GM12878 (cell line): ENCODE results near the gene HDGF. TPM values are rescaled to one million over a fixed set of nuclear protein-coding genes. Genes with fewer than 3 reads are reported as not detected.

Source experiments
- ATAC-seq: fragments of 200-7000 bp; cut with Tn5 transposase; 3 replicates; pipeline ENCODE4 v1.9.1; 2020; ENCODE audit warnings: mild to moderate bottlenecking, moderate library complexity
- BruUV-seq: library from RNA; stranded (reverse); fragments of 400-500 nt; replicated peaks from 2 replicates; lab custom pipeline; 2021; lab: Mats Ljungman, UMichigan
- CTCF ChIA-PET: fragments of 300-600 bp; sonication (Branson Sonifier 250); formaldehyde crosslinking; extraction: SDS; loops from one replicate; lab custom pipeline; 2021; ENCODE audit warnings: inconsistent platforms; lab: Yijun Ruan, JAX
- POLR2A ChIA-PET: fragments of 350-600 bp; formaldehyde crosslinking; extraction: SDS; loops from one replicate; lab custom pipeline; 2021; ENCODE audit warnings: inconsistent platforms; lab: Charles Lee
- RAD21 ChIA-PET: fragments of 300-600 bp; sonication (Branson Sonifier 250); formaldehyde crosslinking; loops from one replicate; lab custom pipeline; 2023; ENCODE audit warnings: antibody characterized with exemption; ENCODE audit not compliant: unreplicated experiment; lab: Charles Lee
- SMC1A ChIA-PET: fragments of 300-600 bp; sonication (Branson Sonifier 250); formaldehyde crosslinking; loops from one replicate; lab custom pipeline; 2023; ENCODE audit not compliant: unreplicated experiment, uncharacterized antibody; lab: Charles Lee
- DNase-seq: peaks from one replicate; pipeline ENCODE4 v3.0.0-alpha.2; 2011; ENCODE audit warnings: low read depth, low spot score
- FAIRE-seq: peaks from 3 replicates; lab custom pipeline; 2011; peaks lifted over from hg19 to GRCh38; lab: Jason Lieb, UNC
- H2AFZ ChIP-seq: 2 replicates; pipeline ENCODE4 v1.6.0; 2011; ENCODE audit warnings: low read depth, low read length, control low read depth; ENCODE audit not compliant: control insufficient read depth
- H3K27ac ChIP-seq: 2 replicates; pipeline ENCODE4 v1.5.1; 2011; ENCODE audit warnings: control low read depth; ENCODE audit not compliant: control insufficient read depth, insufficient read depth
- H3K27me3 ChIP-seq, 2 experiments: replicated peaks in 1 of 2; 2 replicates each; pipeline versions ENCODE4 v1.6.0 to v1.6.1; 2011; ENCODE audit warnings: low read length in 1 of 2; ENCODE audit not compliant: control insufficient read depth in 2 of 2, insufficient read depth in 2 of 2
- H3K36me3 ChIP-seq, 2 experiments: 2 replicates each; pipeline ENCODE4 v1.5.1; 2011; ENCODE audit warnings: low read length in 1 of 2; ENCODE audit not compliant: control insufficient read depth in 2 of 2, insufficient read depth in 2 of 2
- H3K4me1 ChIP-seq: 2 replicates; pipeline ENCODE4 v1.6.1; 2011; ENCODE audit warnings: mild to moderate bottlenecking, low read length, moderate library complexity, mixed read lengths; ENCODE audit not compliant: control insufficient read depth, insufficient read depth
- H3K4me2 ChIP-seq: 2 replicates; pipeline ENCODE4 v1.6.0; 2011; ENCODE audit warnings: control low read depth; ENCODE audit not compliant: control insufficient read depth, insufficient read depth
- H3K4me3 ChIP-seq: fragments of 200-600 bp; sonication (generic); 2 replicates; pipeline ENCODE4 v1.5.1; 2016
- H3K79me2 ChIP-seq: 2 replicates; pipeline ENCODE4 v1.6.0; 2011; ENCODE audit warnings: low read length; ENCODE audit not compliant: control insufficient read depth, insufficient read depth
- H3K9ac ChIP-seq: 2 replicates; pipeline ENCODE4 v1.8.0; 2011; ENCODE audit warnings: low read length, control low read depth, mixed read lengths; ENCODE audit not compliant: control insufficient read depth, insufficient read depth
- H3K9me3 ChIP-seq: replicated peaks from 3 replicates; pipeline ENCODE4 v1.5.1; 2011; ENCODE audit warnings: mild to moderate bottlenecking, low read length; ENCODE audit not compliant: control insufficient read depth, insufficient read depth
- H4K20me1 ChIP-seq: 2 replicates; pipeline ENCODE4 v1.6.0; 2011; ENCODE audit not compliant: control insufficient read depth, insufficient read depth
- CBX3 ChIP-seq: fragments of 200-600 bp; sonication (generic); IDR thresholded peaks from 2 replicates; pipeline ENCODE4 v1.6.1; 2016; ENCODE audit warnings: low read depth, borderline replicate concordance
- CHD4 ChIP-seq: fragments of 200-600 bp; sonication (generic); IDR thresholded peaks from 2 replicates; pipeline ENCODE4 v1.6.1; 2016; ENCODE audit warnings: mild to moderate bottlenecking
- CREM ChIP-seq: IDR thresholded peaks from 2 replicates; pipeline ENCODE4 v1.6.1; 2014; ENCODE audit warnings: antibody characterized with exemption, low read depth
- DPF2 ChIP-seq: fragments of 450-650 bp; IDR thresholded peaks from 2 replicates; pipeline ENCODE4 v1.6.1; 2017; ENCODE audit warnings: mild to moderate bottlenecking
- EED ChIP-seq: sonication (generic); IDR thresholded peaks from 2 replicates; pipeline ENCODE4 v1.6.1; 2016; ENCODE audit warnings: antibody characterized with exemption, low read depth
- EP300 ChIP-seq, 2 experiments: fragments of 150-350 bp in 1 of 2; IDR thresholded peaks; 2 replicates each; pipeline ENCODE4 v1.6.1; 2011 to 2012; ENCODE audit warnings: low read depth in 2 of 2, low read length in 2 of 2, borderline replicate concordance in 1 of 2, improper control_type of control experiment in 1 of 2, inconsistent platforms in 1 of 2; ENCODE audit not compliant: control insufficient read depth in 1 of 2
- GATAD2B ChIP-seq: fragments of 450-650 bp; conservative IDR thresholded peaks from 2 replicates; pipeline ENCODE4 v1.6.1; 2017; ENCODE audit warnings: low read depth, mild to moderate bottlenecking, moderate library complexity
- LARP7 ChIP-seq: fragments of 450-650 bp; IDR thresholded peaks from 2 replicates; pipeline ENCODE4 v1.6.1; 2017; ENCODE audit warnings: mild to moderate bottlenecking
- NRF1 ChIP-seq: conservative IDR thresholded peaks from 2 replicates; pipeline ENCODE4 v1.6.1; 2011; ENCODE audit warnings: mild to moderate bottlenecking, low read depth, low read length, improper control_type of control experiment
- PML ChIP-seq: IDR thresholded peaks from 2 replicates; pipeline ENCODE4 v1.6.1; 2012; ENCODE audit warnings: low read length, inconsistent platforms
- RELA ChIP-seq: fragments of 450-650 bp; IDR thresholded peaks from 2 replicates; pipeline ENCODE4 v1.8.0; 2014; ENCODE audit warnings: borderline replicate concordance; ENCODE audit not compliant: partially characterized antibody
- SMAD1 ChIP-seq: fragments of 450-650 bp; IDR thresholded peaks from 2 replicates; pipeline ENCODE4 v1.6.1; 2018; ENCODE audit warnings: mild to moderate bottlenecking, low read depth; ENCODE audit not compliant: partially characterized antibody
- SMAD5 ChIP-seq: IDR thresholded peaks from 2 replicates; pipeline ENCODE4 v1.6.1; 2016; ENCODE audit warnings: antibody characterized with exemption, low read depth
- SPI1 ChIP-seq: IDR thresholded peaks from 2 replicates; pipeline ENCODE4 v1.6.1; 2011; ENCODE audit warnings: low read depth, mild to moderate bottlenecking, low read length, moderate library complexity, borderline replicate concordance; ENCODE audit not compliant: insufficient read depth
- SRF ChIP-seq, 2 experiments: IDR thresholded peaks; 2 replicates each; pipeline ENCODE4 v1.6.1; 2011; ENCODE audit warnings: low read depth in 2 of 2, low read length in 2 of 2, mild to moderate bottlenecking in 1 of 2, moderate library complexity in 1 of 2
- STAT1 ChIP-seq: fragments of 450-650 bp; conservative IDR thresholded peaks from 2 replicates; pipeline ENCODE4 v1.6.1; 2014; ENCODE audit warnings: antibody characterized with exemption, mild to moderate bottlenecking
- STAT3 ChIP-seq: IDR thresholded peaks from 2 replicates; pipeline ENCODE4 v1.6.1; 2011; ENCODE audit warnings: low read depth, low read length, improper control_type of control experiment
- SUZ12 ChIP-seq: fragments of 200-600 bp; sonication (generic); IDR thresholded peaks from one replicate; pipeline ENCODE4 v1.6.1; 2018; ENCODE audit warnings: antibody characterized with exemption, mild to moderate bottlenecking; ENCODE audit not compliant: unreplicated experiment
- TBL1XR1 ChIP-seq: IDR thresholded peaks from 2 replicates; pipeline ENCODE4 v1.6.1; 2012; ENCODE audit warnings: low read depth, low read length, improper control_type of control experiment
- TCF12 ChIP-seq: IDR thresholded peaks from 2 replicates; pipeline ENCODE4 v1.6.1; 2011; ENCODE audit warnings: low read depth, mild to moderate bottlenecking, low read length
- YY1 ChIP-seq: IDR thresholded peaks from 2 replicates; pipeline ENCODE4 v1.6.1; 2011; ENCODE audit warnings: low read depth, mild to moderate bottlenecking, low read length
- ZBTB4 ChIP-seq: fragments of 450-650 bp; formaldehyde crosslinking; IDR thresholded peaks from 2 replicates; pipeline ENCODE4 v1.4.0; 2022; ENCODE audit warnings: mild to moderate bottlenecking, moderate library complexity
- ZSCAN29 ChIP-seq: fragments of 450-650 bp; IDR thresholded peaks from 2 replicates; pipeline ENCODE4 v1.6.1; 2017; ENCODE audit warnings: mild to moderate bottlenecking, moderate library complexity
- WGBS: methylation state at CpG from one replicate; pipeline ENCODE4 v1.1.6; 2016; ENCODE audit warnings: low lambda C conversion rate; ENCODE audit not compliant: insufficient replicate concordance, insufficient coverage; ENCODE audit errors: missing lambda C conversion rate; 5-methylcytosine and 5-hydroxymethylcytosine counted together
- in situ Hi-C: fragments of 300-500 bp; cut with MboI; formaldehyde crosslinking; loops from 9 replicates; pipeline ENCODE4 v1.14.3; 2018; ENCODE audit warnings: mixed read lengths
- intact Hi-C: fragments of 100-400 bp; cut with micrococcal nuclease; formaldehyde crosslinking; loops from one replicate; pipeline ENCODE4 v1.14.2; 2022; ENCODE audit not compliant: unreplicated experiment
- polyA plus RNA-seq, 11 experiments: library from polyadenylated mRNA; depleted of rRNA in 4 of 11; unstranded in 6 of 11; stranded (reverse) in 5 of 11; fragments of >200 nt; fragmentation: Nextera tagmentation in 4 of 11; fragmentation: Illumina TruSeq in 1 of 11; extraction: Ambion mirVana in 4 of 11; extraction: Trizol in 1 of 11; gene quantifications; 1 replicate in 1 of 11; 2 replicates in 10 of 11; pipeline versions ENCODE4 v1.2.1 to v1.2.3, GENCODE V29; 2011 to 2016; ENCODE audit warnings: inconsistent platforms in 2 of 11, missing spikeins in 2 of 11, low read depth in 1 of 11
- total RNA-seq, 4 experiments: library from RNA; depleted of rRNA in 3 of 4; stranded (reverse); fragments of >200 nt in 3 of 4; fragmentation: Illumina TruSeq in 1 of 4; extraction: Trizol in 1 of 4; gene quantifications; 2 replicates each; pipeline versions ENCODE4 v1.2.1 to v1.2.3, GENCODE V29; 2013 to 2021

HDGF gene
- total and polyA plus RNA-seq, 10 of the 15 experiments (the other 5 are each of a cell fraction or from before 2014, with no cell fraction given): 28.3 to 372 (median 209) TPM

- Histone ChIP-seq H3K27ac (peak overlapping the region; percentile 99), H3K27me3 (no peaks in the 10 kb centered on the region), H3K4me3 (peak overlapping the region; percentile 99), H3K36me3 (0 out of 4 replicates have a peak, but pooled peaks cover 0 to 3% of the 10 kb centered on the region in 2 experiments), H4K20me1 (no peaks in the 10 kb centered on the region), H3K4me1 (peaks cover 28% of the 10 kb centered on the region), H3K9ac (peak overlapping the region; percentile 98), H3K4me2 (peak overlapping the region; percentile 99), H3K79me2 (peaks cover 71% of the 10 kb centered on the region), H3K9me3 (no peaks in the 10 kb centered on the region), H2AFZ (peak overlapping the region; percentile 9)
- ATAC-seq (peak; percentile 7), DNase-seq (no peak), FAIRE-seq (no peak)
- in situ Hi-C loops: no loop called here
- RAD21 ChIA-PET: interaction anchor here (1.0 to 4.2 kb wide), 6 partner anchors 9 to 93 kb away, joined by 3 to 34 read pairs (median 13); partner anchors contain the start of genes ISG20L2, METTL25B, MRPL24 and PRCC
- intact Hi-C loops: loop anchor here (1.0 kb wide), 1 partner anchor 16 kb away; the partner anchor contains the start of gene PRCC
- BruUV-seq: no TSS peak
- CTCF ChIA-PET: interaction anchor here (1.7 to 4.5 kb wide), 4 partner anchors 10 to 61 kb away, joined by 10 to 56 read pairs (median 18); partner anchors contain the start of genes METTL25B, MRPL24 and PRCC
- SMC1A ChIA-PET: interaction anchor here (1.0 to 4.5 kb wide), 3 partner anchors 16 to 24 kb away, joined by 3 to 43 read pairs (median 24); partner anchors contain the start of genes ISG20L2, METTL25B and PRCC
- POLR2A ChIA-PET: interaction anchor here (1.6 to 4.4 kb wide), 4 partner anchors 10 to 23 kb away, joined by 10 to 45 read pairs (median 24); partner anchors contain the start of genes ISG20L2, METTL25B, MRPL24 and PRCC
- under 1% methylated on average over 60 of the region's 64 CpGs for WGBS
- TF ChIP-seq ZSCAN29: no peak
- TF ChIP-seq EED: no peak
- no peak for TF ChIP-seq PML
- TF ChIP-seq SUZ12: no peak
- peak; percentile 10; the same call in 1 of the 2 replicates for TF ChIP-seq DPF2
- TF ChIP-seq EP300 (IDR thresholded peaks at IDR 0.05; ENCODE audit: borderline replicate concordance in 1 of 2, control insufficient read depth in 1 of 2, low read depth in 2 of 2, low read length in 2 of 2): no peak
- TF ChIP-seq ZBTB4: no peak
- TF ChIP-seq SMAD5: 0 out of 2 replicates have a peak, but pooled peaks have one; percentile 15
- no peak for TF ChIP-seq CREM
- TF ChIP-seq SMAD1: no peak
- no peak for TF ChIP-seq STAT1
- no peak for TF ChIP-seq TBL1XR1
- TF ChIP-seq LARP7: peak; percentile 93
- 0 out of 2 replicates have a peak, but pooled peaks have one; percentile 18 for TF ChIP-seq TCF12
- no peak for TF ChIP-seq CHD4
- TF ChIP-seq SRF (IDR thresholded peaks at IDR 0.05; ENCODE audit: low read depth in 2 of 2, low read length in 2 of 2): no peak
- no peak for TF ChIP-seq NRF1
- TF ChIP-seq GATAD2B: peak; percentile 41
- TF ChIP-seq STAT3: no peak
- no peak for TF ChIP-seq CBX3
- peak; percentile 35; the same call in 1 of the 2 replicates for TF ChIP-seq YY1
- TF ChIP-seq RELA: no peak
- TF ChIP-seq SPI1: 0 out of 2 replicates have a peak, but pooled peaks have one; percentile 3
Observed at GRCh38 chr1:156750711-156751450, 594 bp downstream of the HDGF start.
